GM12878 (cell line): Measurements from ENCODE around the gene MINPP1. TPM values are rescaled to one million over a fixed set of nuclear protein-coding genes. Genes with fewer than 3 reads are reported as not detected.
"Not testable (repeated sequence)": the region's sequence is repeated elsewhere in the genome, so short reads cannot be mapped to it uniquely, and the experiment has no call there.

Experiments
- ATAC-seq: fragments of 200-7000 bp; cut with Tn5 transposase; 3 replicates; pipeline ENCODE4 v1.9.1; 2020; ENCODE audit warnings: mild to moderate bottlenecking, moderate library complexity
- BruUV-seq: library from RNA; stranded (reverse); fragments of 400-500 nt; replicated peaks from 2 replicates; lab custom pipeline; 2021; lab: Mats Ljungman, UMichigan
- CTCF ChIA-PET: fragments of 300-600 bp; sonication (Branson Sonifier 250); formaldehyde crosslinking; extraction: SDS; loops from one replicate; lab custom pipeline; 2021; ENCODE audit warnings: inconsistent platforms; lab: Yijun Ruan, JAX
- POLR2A ChIA-PET: fragments of 350-600 bp; formaldehyde crosslinking; extraction: SDS; loops from one replicate; lab custom pipeline; 2021; ENCODE audit warnings: inconsistent platforms; lab: Charles Lee
- RAD21 ChIA-PET: fragments of 300-600 bp; sonication (Branson Sonifier 250); formaldehyde crosslinking; loops from one replicate; lab custom pipeline; 2023; ENCODE audit warnings: antibody characterized with exemption; ENCODE audit not compliant: unreplicated experiment; lab: Charles Lee
- SMC1A ChIA-PET: fragments of 300-600 bp; sonication (Branson Sonifier 250); formaldehyde crosslinking; loops from one replicate; lab custom pipeline; 2023; ENCODE audit not compliant: unreplicated experiment, uncharacterized antibody; lab: Charles Lee
- DNase-seq: peaks from one replicate; pipeline ENCODE4 v3.0.0-alpha.2; 2011; ENCODE audit warnings: low read depth, low spot score
- FAIRE-seq: peaks from 3 replicates; lab custom pipeline; 2011; peaks lifted over from hg19 to GRCh38; lab: Jason Lieb, UNC
- H2AFZ ChIP-seq: 2 replicates; pipeline ENCODE4 v1.6.0; 2011; ENCODE audit warnings: low read depth, low read length, control low read depth; ENCODE audit not compliant: control insufficient read depth
- H3K27ac ChIP-seq: 2 replicates; pipeline ENCODE4 v1.5.1; 2011; ENCODE audit warnings: control low read depth; ENCODE audit not compliant: control insufficient read depth, insufficient read depth
- H3K27me3 ChIP-seq, 2 experiments: replicated peaks in 1 of 2; 2 replicates each; pipeline versions ENCODE4 v1.6.0 to v1.6.1; 2011; ENCODE audit warnings: low read length in 1 of 2; ENCODE audit not compliant: control insufficient read depth in 2 of 2, insufficient read depth in 2 of 2
- H3K36me3 ChIP-seq, 2 experiments: 2 replicates each; pipeline ENCODE4 v1.5.1; 2011; ENCODE audit warnings: low read length in 1 of 2; ENCODE audit not compliant: control insufficient read depth in 2 of 2, insufficient read depth in 2 of 2
- H3K4me1 ChIP-seq: 2 replicates; pipeline ENCODE4 v1.6.1; 2011; ENCODE audit warnings: mild to moderate bottlenecking, low read length, moderate library complexity, mixed read lengths; ENCODE audit not compliant: control insufficient read depth, insufficient read depth
- H3K4me2 ChIP-seq: 2 replicates; pipeline ENCODE4 v1.6.0; 2011; ENCODE audit warnings: control low read depth; ENCODE audit not compliant: control insufficient read depth, insufficient read depth
- H3K4me3 ChIP-seq: fragments of 200-600 bp; sonication (generic); 2 replicates; pipeline ENCODE4 v1.5.1; 2016
- H3K79me2 ChIP-seq: 2 replicates; pipeline ENCODE4 v1.6.0; 2011; ENCODE audit warnings: low read length; ENCODE audit not compliant: control insufficient read depth, insufficient read depth
- H3K9ac ChIP-seq: 2 replicates; pipeline ENCODE4 v1.8.0; 2011; ENCODE audit warnings: low read length, control low read depth, mixed read lengths; ENCODE audit not compliant: control insufficient read depth, insufficient read depth
- H3K9me3 ChIP-seq: replicated peaks from 3 replicates; pipeline ENCODE4 v1.5.1; 2011; ENCODE audit warnings: mild to moderate bottlenecking, low read length; ENCODE audit not compliant: control insufficient read depth, insufficient read depth
- H4K20me1 ChIP-seq: 2 replicates; pipeline ENCODE4 v1.6.0; 2011; ENCODE audit not compliant: control insufficient read depth, insufficient read depth
- WGBS: methylation state at CpG from one replicate; pipeline ENCODE4 v1.1.6; 2016; ENCODE audit warnings: low lambda C conversion rate; ENCODE audit not compliant: insufficient replicate concordance, insufficient coverage; ENCODE audit errors: missing lambda C conversion rate; 5-methylcytosine and 5-hydroxymethylcytosine counted together
- in situ Hi-C: fragments of 300-500 bp; cut with MboI; formaldehyde crosslinking; loops from 9 replicates; pipeline ENCODE4 v1.14.3; 2018; ENCODE audit warnings: mixed read lengths
- intact Hi-C: fragments of 100-400 bp; cut with micrococcal nuclease; formaldehyde crosslinking; loops from one replicate; pipeline ENCODE4 v1.14.2; 2022; ENCODE audit not compliant: unreplicated experiment
- polyA plus RNA-seq, 11 experiments: library from polyadenylated mRNA; depleted of rRNA in 4 of 11; unstranded in 6 of 11; stranded (reverse) in 5 of 11; fragments of >200 nt; fragmentation: Nextera tagmentation in 4 of 11; fragmentation: Illumina TruSeq in 1 of 11; extraction: Ambion mirVana in 4 of 11; extraction: Trizol in 1 of 11; gene quantifications; 1 replicate in 1 of 11; 2 replicates in 10 of 11; pipeline versions ENCODE4 v1.2.1 to v1.2.3, GENCODE V29; 2011 to 2016; ENCODE audit warnings: inconsistent platforms in 2 of 11, missing spikeins in 2 of 11, low read depth in 1 of 11
- total RNA-seq, 4 experiments: library from RNA; depleted of rRNA in 3 of 4; stranded (reverse); fragments of >200 nt in 3 of 4; fragmentation: Illumina TruSeq in 1 of 4; extraction: Trizol in 1 of 4; gene quantifications; 2 replicates each; pipeline versions ENCODE4 v1.2.1 to v1.2.3, GENCODE V29; 2013 to 2021

Gene MINPP1
- total and polyA plus RNA-seq, 10 of the 15 experiments (the other 5 are each of a cell fraction or from before 2014, with no cell fraction given): 3.9 to 29.2 (median 10.7) TPM

GRCh38 chr10:87495446-87495845 lies 9.2 kb upstream of the MINPP1 start:
- H3K4me2 ChIP-seq, intact Hi-C loops, H3K9me3 ChIP-seq, ATAC-seq, H3K27me3 ChIP-seq, FAIRE-seq, RAD21 ChIA-PET, POLR2A ChIA-PET, DNase-seq, H3K36me3 ChIP-seq, H3K9ac ChIP-seq, BruUV-seq, SMC1A ChIA-PET, H3K4me3 ChIP-seq, H4K20me1 ChIP-seq, H3K4me1 ChIP-seq, H2AFZ ChIP-seq, H3K79me2 ChIP-seq, H3K27ac ChIP-seq, in situ Hi-C loops: not testable (repeated sequence)
- CTCF ChIA-PET: interaction anchor here (0.6 kb wide), 2 partner anchors 9 to 1159 kb away, joined by 3 read pairs; partner anchors contain the start of gene MINPP1
- 13% methylated on average over 4 of the region's 5 CpGs for WGBS

- RAD21 ChIA-PET, BruUV-seq, H3K9me3 ChIP-seq, H3K9ac ChIP-seq, POLR2A ChIA-PET, DNase-seq, H3K27me3 ChIP-seq, H3K36me3 ChIP-seq, FAIRE-seq, H4K20me1 ChIP-seq, H2AFZ ChIP-seq, H3K4me3 ChIP-seq, H3K27ac ChIP-seq, in situ Hi-C loops, H3K4me2 ChIP-seq, H3K79me2 ChIP-seq, ATAC-seq, CTCF ChIA-PET, intact Hi-C loops, H3K4me1 ChIP-seq: not testable (repeated sequence)
- SMC1A ChIA-PET: interaction anchor here (0.7 kb wide), 1 partner anchor 68 kb away, joined by 3 read pairs; no protein-coding TSS in a partner anchor
- 57% methylated on average over 2 of the region's 2 CpGs for WGBS
Measured at GRCh38 chr10:87497386-87497785, 7.3 kb upstream of the MINPP1 start.

- H4K20me1 ChIP-seq, H3K4me1 ChIP-seq, H3K79me2 ChIP-seq, H3K27ac ChIP-seq, in situ Hi-C loops, POLR2A ChIA-PET, DNase-seq, CTCF ChIA-PET, FAIRE-seq, H3K27me3 ChIP-seq, H3K4me2 ChIP-seq, H2AFZ ChIP-seq, SMC1A ChIA-PET, RAD21 ChIA-PET, ATAC-seq, H3K36me3 ChIP-seq, H3K4me3 ChIP-seq, BruUV-seq, H3K9me3 ChIP-seq, intact Hi-C loops, H3K9ac ChIP-seq: not testable (repeated sequence)
- WGBS: 100% methylated on average over 1 of the region's 4 CpGs
Measured at GRCh38 chr10:87498106-87498789, 6.4 kb upstream of the MINPP1 start.
